Fibroblast of villous mesenchyme (primary cell): ENCODE data around the gene EMILIN3. TPM values are rescaled to one million over a fixed set of nuclear protein-coding genes. Genes with fewer than 3 reads are reported as not detected.

Experiments
- DNase-seq: peaks from one replicate; pipeline ENCODE4 v3.0.0-alpha.2; 2010; ENCODE audit warnings: low read depth
- H3K4me3 ChIP-seq: 2 replicates; pipeline ENCODE4 v1.5.1; 2011; ENCODE audit warnings: low read depth, mild to moderate bottlenecking, low read length
- total RNA-seq: library from RNA; depleted of rRNA; stranded (reverse); fragments of >200 nt; gene quantifications from 2 replicates; pipeline ENCODE4 v1.2.3, GENCODE V29; 2012
- TF ChIP-seq, protein P1 (sequence below): IDR thresholded peaks from 2 replicates; pipeline ENCODE4 v1.5.1; 2012; ENCODE audit warnings: low read depth, mild to moderate bottlenecking, low read length; ENCODE audit not compliant: insufficient read depth

EMILIN3 gene
- total RNA-seq, 1 donor: not detected

DNA sequence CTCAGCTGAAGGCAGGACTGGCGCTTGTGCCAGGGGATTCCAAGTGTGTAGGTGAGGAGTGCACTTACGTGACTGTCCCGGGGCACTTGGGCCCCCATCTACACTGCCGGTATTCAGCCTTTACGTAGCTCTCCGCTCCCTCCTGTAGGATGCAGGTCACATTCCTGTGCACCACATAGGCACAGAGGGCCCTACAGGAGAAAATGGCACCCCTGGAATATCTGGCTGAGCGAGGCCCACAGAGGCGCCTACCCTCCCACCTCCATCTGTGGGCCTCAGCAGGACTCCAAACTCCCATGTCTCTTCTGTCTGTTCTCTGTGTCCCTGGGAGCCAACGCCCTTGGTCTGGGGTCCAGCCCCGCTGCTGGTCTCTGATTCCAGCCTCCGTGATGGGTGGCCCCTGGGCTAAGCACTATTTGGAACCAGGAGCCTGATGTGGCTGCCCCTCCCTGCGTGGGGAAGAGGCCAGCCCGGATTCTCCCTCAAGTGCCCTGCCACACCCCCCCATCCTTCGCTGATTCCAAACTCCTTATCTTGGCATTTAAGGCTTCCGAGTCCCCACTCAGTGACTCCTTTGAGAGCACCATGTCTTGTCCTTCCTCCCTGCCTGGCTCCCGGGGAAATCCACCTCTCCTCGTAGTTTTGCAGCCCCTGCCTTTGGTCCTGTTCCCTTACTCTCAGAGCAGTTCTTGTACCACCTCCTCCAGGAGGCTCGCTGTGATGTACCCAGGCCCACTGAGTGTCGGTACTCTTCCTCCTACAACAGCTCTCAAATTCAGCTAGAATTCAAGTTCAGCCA is 1.5 kb downstream of the EMILIN3 start:
- DNase-seq: no peak
- no peak overlapping the region for H3K4me3 ChIP-seq
- TF ChIP-seq, protein P1, sequence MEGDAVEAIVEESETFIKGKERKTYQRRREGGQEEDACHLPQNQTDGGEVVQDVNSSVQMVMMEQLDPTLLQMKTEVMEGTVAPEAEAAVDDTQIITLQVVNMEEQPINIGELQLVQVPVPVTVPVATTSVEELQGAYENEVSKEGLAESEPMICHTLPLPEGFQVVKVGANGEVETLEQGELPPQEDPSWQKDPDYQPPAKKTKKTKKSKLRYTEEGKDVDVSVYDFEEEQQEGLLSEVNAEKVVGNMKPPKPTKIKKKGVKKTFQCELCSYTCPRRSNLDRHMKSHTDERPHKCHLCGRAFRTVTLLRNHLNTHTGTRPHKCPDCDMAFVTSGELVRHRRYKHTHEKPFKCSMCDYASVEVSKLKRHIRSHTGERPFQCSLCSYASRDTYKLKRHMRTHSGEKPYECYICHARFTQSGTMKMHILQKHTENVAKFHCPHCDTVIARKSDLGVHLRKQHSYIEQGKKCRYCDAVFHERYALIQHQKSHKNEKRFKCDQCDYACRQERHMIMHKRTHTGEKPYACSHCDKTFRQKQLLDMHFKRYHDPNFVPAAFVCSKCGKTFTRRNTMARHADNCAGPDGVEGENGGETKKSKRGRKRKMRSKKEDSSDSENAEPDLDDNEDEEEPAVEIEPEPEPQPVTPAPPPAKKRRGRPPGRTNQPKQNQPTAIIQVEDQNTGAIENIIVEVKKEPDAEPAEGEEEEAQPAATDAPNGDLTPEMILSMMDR: no peak

DNA sequence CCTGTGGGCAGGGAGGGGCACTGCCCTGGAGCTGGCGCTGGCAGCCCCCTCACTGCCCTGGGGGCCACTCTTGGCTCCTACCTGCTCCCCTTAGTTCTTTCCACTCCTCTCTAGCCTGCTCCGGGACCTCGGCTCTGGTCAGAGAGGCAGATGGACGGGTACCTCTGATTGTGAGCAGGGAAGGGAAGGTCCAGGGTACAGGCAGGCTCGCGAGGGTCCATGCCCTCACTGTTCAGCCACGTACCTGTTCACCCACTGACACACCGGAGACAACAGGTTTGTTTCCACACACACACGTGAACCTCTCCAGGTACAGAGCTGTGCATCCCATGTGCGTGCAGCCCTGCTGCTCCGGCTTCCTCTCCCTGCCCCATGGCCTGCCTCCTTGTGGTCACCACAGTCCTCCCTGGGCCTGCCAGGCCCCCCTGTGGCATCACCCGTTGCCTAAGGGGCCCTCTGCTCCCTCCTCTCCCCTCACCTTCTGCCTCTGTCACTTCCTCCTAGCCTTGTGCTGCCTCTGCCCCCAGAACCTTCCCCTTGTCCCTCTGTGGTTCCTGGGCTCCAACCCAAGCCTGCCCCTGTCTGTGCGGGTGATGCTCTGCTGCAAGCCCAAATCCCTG is 2.3 kb downstream of the EMILIN3 start:
- no peak overlapping the region for H3K4me3 ChIP-seq
- no peak for DNase-seq
- TF ChIP-seq, protein P1: no peak

DNA sequence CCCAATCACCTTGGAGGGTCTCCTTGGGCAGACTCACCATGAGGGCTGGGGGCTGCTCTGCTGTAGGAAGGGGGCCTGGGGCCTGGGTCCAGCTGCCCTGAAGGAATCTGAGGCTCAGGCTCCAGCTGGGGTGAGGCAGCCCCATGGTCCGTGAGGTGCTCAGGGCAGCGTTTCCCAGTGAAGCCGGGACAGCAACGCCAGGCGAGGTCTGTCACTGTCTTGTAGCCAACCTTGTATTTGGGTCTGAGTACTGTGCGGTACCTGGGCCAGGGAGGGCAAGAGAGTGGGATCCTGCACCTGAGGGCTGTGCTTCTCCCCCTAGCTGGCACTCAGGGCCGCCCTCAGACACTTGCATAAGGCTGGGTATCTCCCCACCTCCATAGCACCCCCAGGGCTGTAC is 3.0 kb downstream of the EMILIN3 start:
- no peak for DNase-seq
- no peak overlapping the region for H3K4me3 ChIP-seq
- TF ChIP-seq, protein P1: no peak

DNA sequence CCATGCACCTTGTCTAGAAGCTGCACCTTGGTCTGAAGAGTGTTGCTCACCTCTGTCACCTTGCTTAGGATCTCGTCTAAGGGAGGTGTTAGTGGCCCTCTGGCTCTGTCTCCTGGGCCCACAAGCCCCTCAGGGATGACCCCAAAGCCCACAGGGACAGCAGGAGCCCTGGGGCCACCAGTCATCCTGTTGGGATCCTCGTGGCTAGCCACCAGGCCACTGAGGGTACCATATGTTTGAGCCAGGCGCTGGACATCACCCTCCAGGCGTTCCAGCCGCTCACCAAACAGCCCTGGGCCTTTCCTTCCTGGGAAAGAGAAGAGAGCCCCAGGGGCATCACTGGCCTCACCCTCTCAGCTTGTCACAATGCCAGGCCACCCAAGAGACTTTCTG is 3.9 kb downstream of the EMILIN3 start:
- no peak overlapping the region for H3K4me3 ChIP-seq
- no peak for DNase-seq
- TF ChIP-seq, protein P1: no peak

DNA sequence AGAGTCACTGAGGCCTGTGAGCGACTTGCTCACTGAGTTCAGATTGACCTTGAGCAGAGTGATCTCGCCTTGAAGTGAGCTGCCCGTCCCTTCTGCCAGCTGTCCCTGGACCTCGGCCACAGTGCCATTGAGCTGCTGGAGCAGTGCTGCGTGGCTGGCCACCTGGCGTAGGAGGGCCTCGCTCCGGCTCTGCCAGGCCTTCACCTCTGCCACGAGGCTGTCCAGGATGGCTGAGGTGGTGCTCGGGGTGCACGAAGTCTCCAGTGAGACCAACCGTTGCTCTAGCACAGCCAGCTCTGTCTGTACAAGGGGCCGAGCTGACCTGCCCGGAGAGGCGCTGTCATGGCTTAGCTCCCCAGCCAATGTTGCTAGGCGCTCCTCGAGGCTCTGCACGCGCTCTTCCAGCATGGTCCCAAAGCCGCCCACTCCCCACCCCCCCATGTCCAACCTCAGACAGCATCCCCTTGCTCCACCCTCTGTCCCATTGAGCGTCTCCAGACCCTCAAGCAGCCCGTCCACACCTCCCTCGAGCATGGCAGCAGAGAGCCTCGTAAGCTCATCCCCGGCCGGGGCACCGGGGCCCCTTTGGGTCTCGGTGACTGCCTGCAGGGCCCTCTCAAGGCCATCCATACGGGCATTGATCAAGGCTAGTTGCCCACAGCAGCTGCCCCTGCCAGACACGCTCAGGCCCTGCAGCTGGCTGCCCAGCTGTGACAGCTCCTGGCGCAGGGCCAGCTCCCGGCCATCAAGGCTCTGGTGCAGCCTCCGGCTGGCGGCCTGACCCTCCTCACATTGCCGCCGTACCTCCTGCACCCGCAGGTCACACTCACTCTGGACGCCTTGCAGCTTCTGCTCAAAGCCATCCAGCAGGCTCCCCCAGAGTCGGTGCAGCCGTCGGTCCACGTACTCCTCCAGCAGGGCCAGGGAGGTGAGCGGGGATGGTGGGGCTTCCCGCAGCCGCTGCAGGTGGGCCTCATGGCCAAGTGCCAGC is 4.6 kb downstream of the EMILIN3 start:
- no peak for DNase-seq
- H3K4me3 ChIP-seq: no peak overlapping the region
- TF ChIP-seq, protein P1: no peak

DNA sequence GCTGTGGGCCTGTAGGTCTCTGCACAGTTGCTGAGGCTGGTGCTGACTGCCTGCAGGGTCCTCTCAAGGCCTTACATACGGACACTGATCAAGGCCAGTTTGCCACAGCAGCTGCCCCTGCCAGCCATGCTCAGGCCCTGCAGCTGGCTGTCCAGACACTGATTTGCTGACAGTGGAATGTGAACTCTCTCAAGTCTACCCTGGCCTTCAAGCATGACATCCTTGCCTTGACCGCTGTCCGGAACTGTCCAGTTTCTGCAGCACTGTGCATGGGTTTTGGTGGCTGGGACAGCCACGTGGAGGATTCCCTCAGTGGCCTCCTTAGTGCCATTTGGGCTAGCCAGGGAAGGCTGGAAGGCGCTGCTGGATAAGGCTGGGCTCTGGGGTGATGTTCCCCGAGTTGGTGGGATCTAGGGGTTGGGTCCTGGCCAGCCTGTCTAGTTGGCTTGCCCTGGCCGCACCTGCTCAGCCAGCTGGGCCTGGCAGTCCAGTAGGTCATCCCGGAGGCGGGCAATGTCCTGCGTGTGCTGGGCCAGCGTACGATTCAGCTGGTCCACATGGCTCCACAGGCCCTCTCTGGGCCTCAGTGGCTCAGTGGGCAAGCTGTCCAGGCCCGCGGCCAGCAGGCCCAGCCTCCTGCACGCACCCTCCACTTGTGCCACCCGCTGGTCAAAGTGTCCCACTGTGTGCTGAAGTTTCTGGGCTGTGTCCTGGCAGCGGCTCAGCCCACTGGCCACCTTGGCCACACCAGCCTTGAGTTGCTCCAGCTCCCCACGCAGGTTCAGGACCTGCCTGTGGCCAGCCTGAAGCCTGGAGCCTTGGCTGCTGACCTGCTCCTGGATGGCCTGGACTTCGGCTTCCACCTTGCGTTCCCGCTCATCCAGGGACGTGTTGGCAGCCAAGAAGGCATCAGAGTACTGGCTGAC is 5.5 kb downstream of the EMILIN3 start:
- TF ChIP-seq, protein P1: no peak
- H3K4me3 ChIP-seq: no peak overlapping the region
- DNase-seq: no peak
